Measurements from ENCODE around the gene MS4A2. TPM values are rescaled to one million over a fixed set of nuclear protein-coding genes. Genes with fewer than 3 reads are reported as not detected.

Gene MS4A2
- total and polyA plus RNA-seq, 2 of the 8 experiments (the other 6 are each of a cell fraction or from before 2014, with no cell fraction given), result not detected

DNA sequence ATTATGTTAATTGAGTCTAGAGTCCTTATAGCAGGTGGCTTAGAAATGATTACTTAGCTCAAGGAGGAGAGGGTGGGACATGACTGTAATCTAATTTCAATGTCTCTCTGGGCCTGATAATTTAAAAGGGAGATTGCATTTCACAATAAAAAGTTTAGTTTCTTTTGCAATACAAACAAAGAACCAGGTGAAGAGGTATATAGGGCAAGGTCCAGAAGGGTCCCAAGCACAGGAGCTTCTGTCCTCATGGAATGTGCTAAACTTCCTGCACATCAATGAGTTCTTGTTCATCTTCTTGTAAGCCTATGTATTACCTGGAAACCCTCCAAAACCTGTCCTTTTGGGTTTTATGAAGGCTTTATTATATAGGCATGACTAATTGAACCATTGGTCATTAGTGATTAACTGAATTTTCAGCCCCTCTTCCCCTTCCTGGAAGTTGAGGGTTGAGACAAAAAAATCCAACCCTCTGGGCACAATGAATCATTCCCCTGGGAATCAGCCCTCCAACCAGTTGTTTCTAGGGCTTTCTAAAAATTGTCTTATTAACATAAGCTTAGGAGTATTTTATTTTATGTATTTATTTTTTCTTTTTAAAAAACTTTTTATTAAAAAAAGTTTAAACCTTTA, 37.6 kb downstream of the MS4A2 start:
- CTCF ChIA-PET (ENCODE audit: partially characterized antibody), result no interaction called here
- H3K4ac ChIP-seq (replicated peaks; ENCODE audit: insufficient read length, low read depth, low read length), result no peak overlapping the region
- H4K5ac ChIP-seq (ENCODE audit: insufficient read length, low read depth, low read length), result no peak overlapping the region
- H3K4me3 ChIP-seq (ENCODE audit: extremely low read depth in 1 of 4, insufficient read depth in 2 of 4, low read depth in 3 of 4, low read length in 4 of 4), result no peak overlapping the region
- no peak overlapping the region for H3K18ac ChIP-seq (ENCODE audit: extremely low read depth, low read length)
- H3K79me1 ChIP-seq (ENCODE audit: low read depth, low read length), result no peaks in the 10 kb centered on the region
- H3K14ac ChIP-seq (ENCODE audit: insufficient read length), result no peak overlapping the region
- H4K8ac ChIP-seq (ENCODE audit: extremely low read depth, insufficient read depth, low read length), result no peak overlapping the region
- H3K23me2 ChIP-seq (ENCODE audit: low read depth, low read length), result no peaks in the 10 kb centered on the region
- H3K9ac ChIP-seq (replicated peaks in 1 of 4; ENCODE audit: extremely low read depth in 1 of 4, low read depth in 3 of 4, low read length in 3 of 4), result no peak overlapping the region
- no peaks in the 10 kb centered on the region for H3K79me2 ChIP-seq (ENCODE audit: control insufficient read depth in 1 of 2, insufficient read depth in 2 of 2, low read length in 2 of 2)
- no peaks in the 10 kb centered on the region for H3K9me3 ChIP-seq (ENCODE audit: insufficient read depth in 2 of 2, low read depth in 1 of 2, low read length in 1 of 2)
- no peak overlapping the region for H3K23ac ChIP-seq (ENCODE audit: insufficient read length)
- no peak overlapping the region for H2BK120ac ChIP-seq (replicated peaks; ENCODE audit: low read depth, low read length)
- no peaks in the 10 kb centered on the region for H4K20me1 ChIP-seq (replicated peaks in 1 of 2; ENCODE audit: control insufficient read depth in 1 of 2, insufficient read depth in 2 of 2, low read length in 2 of 2)
- no peaks in the 10 kb centered on the region for H3K36me3 ChIP-seq (ENCODE audit: control insufficient read depth in 2 of 4, insufficient read depth in 4 of 4, low read length in 3 of 4)
- DNase-seq (ENCODE audit: low read depth in 1 of 2, low spot score in 2 of 2) (no peak), FAIRE-seq (no peak)
- no peak overlapping the region for H3K4me2 ChIP-seq (ENCODE audit: insufficient read depth in 1 of 2, low read depth in 2 of 2, low read length in 2 of 2)
- peaks cover 3 to 10% (median 8%) of the 10 kb centered on the region in 4 experiments; a peak in 4 of 7 replicates for H3K4me1 ChIP-seq (replicated peaks in 1 of 4; ENCODE audit: control insufficient read depth in 3 of 4, insufficient read depth in 4 of 4, low read length in 3 of 4)
- no peak overlapping the region for H2BK12ac ChIP-seq (ENCODE audit: low read depth, low read length)
- H2BK20ac ChIP-seq (ENCODE audit: low read length), result no peak overlapping the region
- H2AFZ ChIP-seq (ENCODE audit: low read length), result no peak overlapping the region
- no peak overlapping the region for H2BK5ac ChIP-seq (ENCODE audit: low read depth, low read length)
- no peak overlapping the region for H2BK15ac ChIP-seq (ENCODE audit: low read length)
- H3K27ac ChIP-seq (ENCODE audit: low read depth, low read length), result no peak overlapping the region
- POLR2A ChIA-PET (ENCODE audit: partially characterized antibody), result no interaction called here
- TF ChIP-seq RXRA (IDR thresholded peaks at IDR 0.05; ENCODE audit: insufficient read depth, low read depth, low read length) (no peak), POLR2AphosphoS5 (IDR thresholded peaks at IDR 0.05; ENCODE audit: low read depth, low read length) (no peak), SP2 (IDR thresholded peaks at IDR 0.05; ENCODE audit: low read length) (no peak), HDAC6 (IDR thresholded peaks at IDR 0.05; ENCODE audit: low read depth, low read length) (no peak), KDM5A (IDR thresholded peaks at IDR 0.05; ENCODE audit: low read length) (no peak), BCL11A (IDR thresholded peaks at IDR 0.05; ENCODE audit: low read depth in 2 of 2, low read length in 2 of 2) (no peak), SRF (IDR thresholded peaks at IDR 0.05; ENCODE audit: low read depth, low read length) (no peak), POU5F1 (IDR thresholded peaks at IDR 0.05; ENCODE audit: low read depth, low read length) (no peak), CBX5 (IDR thresholded peaks at IDR 0.05; ENCODE audit: low read depth, low read length) (no peak), TAF7 (optimal IDR thresholded peaks at IDR 0.05; ENCODE audit: borderline replicate concordance, low read depth, low read length) (no peak), FOSL1 (IDR thresholded peaks at IDR 0.05; ENCODE audit: insufficient read depth, low read depth, low read length) (no peak), SAP30 (IDR thresholded peaks at IDR 0.05; ENCODE audit: insufficient read depth, insufficient replicate concordance, low read length) (no peak), RAD21 (IDR thresholded peaks at IDR 0.05 in 1 of 2, conservative IDR thresholded peaks at IDR 0.05 in 1 of 2; ENCODE audit: low read depth in 2 of 2, low read length in 2 of 2) (no peak)
- TF ChIP-seq, protein P1, sequence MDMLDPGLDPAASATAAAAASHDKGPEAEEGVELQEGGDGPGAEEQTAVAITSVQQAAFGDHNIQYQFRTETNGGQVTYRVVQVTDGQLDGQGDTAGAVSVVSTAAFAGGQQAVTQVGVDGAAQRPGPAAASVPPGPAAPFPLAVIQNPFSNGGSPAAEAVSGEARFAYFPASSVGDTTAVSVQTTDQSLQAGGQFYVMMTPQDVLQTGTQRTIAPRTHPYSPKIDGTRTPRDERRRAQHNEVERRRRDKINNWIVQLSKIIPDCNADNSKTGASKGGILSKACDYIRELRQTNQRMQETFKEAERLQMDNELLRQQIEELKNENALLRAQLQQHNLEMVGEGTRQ (IDR thresholded peaks at IDR 0.05; ENCODE audit: low read length), result no peak
- no peak overlapping the region for H2AK5ac ChIP-seq (ENCODE audit: low read depth, low read length)
- H3K56ac ChIP-seq (replicated peaks; ENCODE audit: insufficient read length, low read depth, low read length), result no peak overlapping the region
- H4K91ac ChIP-seq (replicated peaks; ENCODE audit: insufficient read length, low read length), result no peak overlapping the region
- H3K27me3 ChIP-seq (replicated peaks in 1 of 4; ENCODE audit: control insufficient read depth in 3 of 4, extremely low read depth in 1 of 4, insufficient read depth in 3 of 4, low read length in 3 of 4), result no peaks in the 10 kb centered on the region

Measured in H1 (cell line).